GM18505 (cell line): ENCODE measurements around the gene PAQR5.

Experiments
- ATAC-seq: cut with Tn5 transposase; IDR thresholded peaks from one replicate; pipeline ENCODE4 v1.9.1; 2021; ENCODE audit not compliant: unreplicated experiment
- POLR2A ChIP-seq: IDR thresholded peaks from 4 replicates; pipeline ENCODE4 v1.6.1; 2011; ENCODE audit warnings: borderline replicate concordance; ENCODE audit not compliant: insufficient read depth, insufficient read length; ENCODE audit errors: extremely low read depth

The PAQR5 gene

DNA sequence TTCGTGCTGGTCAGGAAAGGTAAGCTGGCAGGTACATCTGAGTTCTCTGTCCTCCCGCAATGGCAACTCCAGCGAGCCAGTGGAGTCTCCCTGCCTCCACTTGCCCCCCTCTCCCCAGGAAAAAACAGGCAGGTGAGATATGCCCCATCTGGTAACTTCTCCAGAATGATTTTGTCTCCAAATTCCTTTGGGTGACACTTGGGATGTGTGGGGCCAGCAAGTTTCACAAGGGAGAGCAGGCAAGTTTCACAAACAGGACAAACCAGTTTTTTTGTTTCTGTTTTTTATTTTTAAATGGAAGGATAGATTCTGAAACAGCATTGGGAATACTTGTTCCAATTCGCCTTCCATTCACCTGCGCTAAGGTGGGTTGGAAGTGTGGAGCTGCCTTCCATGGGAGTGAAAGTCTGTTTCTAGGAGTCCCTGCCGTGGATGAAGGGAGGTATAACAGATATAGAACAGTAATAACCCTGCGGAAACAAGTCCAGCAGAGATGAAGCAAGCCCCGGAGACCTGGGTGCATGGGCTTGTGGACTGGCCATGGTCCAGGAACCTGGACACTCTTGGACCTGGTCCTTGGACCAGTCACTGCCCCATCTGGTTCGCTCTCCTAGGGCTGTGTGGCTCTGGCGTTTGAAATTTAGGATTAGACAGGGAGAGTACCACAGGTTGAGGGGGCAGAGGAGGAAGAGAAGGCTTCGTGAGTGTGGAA lies 92.5 kb downstream of the PAQR5 start:
- TF ChIP-seq POLR2A, result no peak
- no peak for ATAC-seq

DNA sequence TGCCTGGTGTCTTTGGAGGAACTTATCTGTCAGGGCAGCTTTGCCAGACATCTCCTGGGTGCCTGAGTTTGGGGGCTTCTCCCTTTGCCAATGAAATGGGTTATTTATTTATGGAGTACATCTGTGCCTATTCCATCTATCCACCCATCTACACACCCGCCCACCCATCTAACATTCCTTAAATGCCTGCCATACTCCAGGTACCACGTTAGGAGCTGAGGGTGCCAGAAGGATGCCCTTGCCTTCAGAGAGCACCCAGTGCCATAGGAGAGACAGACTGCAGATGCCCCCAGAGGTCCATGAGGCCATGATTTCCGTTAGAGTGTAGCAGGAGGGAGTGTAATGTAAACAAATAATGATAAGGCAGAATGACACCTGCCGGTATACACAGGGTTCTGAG lies 93.6 kb downstream of the PAQR5 start:
- no peak for TF ChIP-seq POLR2A
- no peak for ATAC-seq

DNA sequence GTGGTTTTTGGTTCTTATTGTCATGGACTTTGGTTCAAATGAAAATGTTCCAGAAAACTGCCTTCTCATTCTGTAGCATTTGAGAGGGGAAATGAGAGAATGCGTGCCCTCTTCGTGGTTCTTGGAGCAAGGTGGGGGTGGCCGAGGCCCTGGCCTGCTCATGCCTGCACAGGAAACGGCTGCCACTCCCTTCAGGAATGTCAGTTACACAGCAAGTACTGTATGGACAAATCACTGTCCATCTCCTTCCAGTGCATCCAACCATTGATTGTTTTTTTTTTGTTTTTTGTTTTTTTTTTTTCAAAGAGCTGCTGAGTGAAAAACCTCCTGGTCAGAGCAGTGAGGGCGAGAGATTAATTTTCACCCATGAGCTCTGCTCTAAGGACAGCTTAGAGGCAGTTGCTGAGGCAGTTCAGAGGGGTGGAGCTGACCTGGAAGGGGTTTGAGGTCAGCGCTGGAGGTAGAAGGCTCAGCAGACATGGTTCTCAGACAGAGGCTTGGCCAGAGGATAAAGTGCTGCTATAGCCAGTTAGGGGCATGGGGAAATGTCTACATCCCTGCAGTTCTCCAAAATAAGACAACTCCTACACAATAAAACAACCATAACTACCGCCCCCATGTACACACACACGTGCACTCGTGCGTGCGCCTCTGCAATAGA lies 95.2 kb downstream of the PAQR5 start:
- no peak for TF ChIP-seq POLR2A
- no peak for ATAC-seq

DNA sequence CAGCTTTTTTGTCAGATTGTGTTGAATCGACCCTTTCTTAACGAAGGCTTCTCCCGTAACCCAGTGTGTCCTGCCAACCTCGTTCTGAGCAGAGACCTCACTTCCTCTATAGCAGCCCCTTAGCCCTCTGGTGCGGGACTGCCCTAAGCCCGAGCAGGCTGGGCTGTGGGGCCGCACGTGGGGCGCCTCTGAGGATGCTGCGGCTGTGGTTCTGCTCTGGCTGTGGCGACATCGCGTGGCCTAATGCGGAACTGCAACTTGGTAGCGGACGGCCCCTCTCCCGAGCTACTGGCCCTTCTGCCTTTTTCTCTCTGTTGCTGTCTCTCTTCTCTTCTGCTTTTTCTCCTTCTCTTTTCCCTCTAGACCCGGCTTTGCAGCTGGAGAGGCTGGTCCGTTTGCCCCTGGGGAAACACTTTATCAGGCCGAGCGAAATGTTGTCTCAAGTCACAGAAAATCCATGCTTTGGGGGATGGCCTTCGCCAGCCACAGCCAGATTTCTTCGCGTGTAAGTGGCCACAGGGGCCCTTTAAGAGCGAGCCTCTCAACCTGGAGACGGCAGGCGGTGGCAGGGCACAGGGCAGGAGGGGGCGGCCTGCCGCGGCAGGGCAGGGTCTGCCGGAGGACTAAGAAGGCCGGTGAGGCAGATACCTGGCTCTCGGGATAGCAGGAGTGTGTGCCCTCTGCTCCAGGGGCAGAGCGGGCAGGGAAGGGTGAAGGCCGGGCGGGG lies 96.0 kb downstream of the PAQR5 start:
- ATAC-seq, result no peak

DNA sequence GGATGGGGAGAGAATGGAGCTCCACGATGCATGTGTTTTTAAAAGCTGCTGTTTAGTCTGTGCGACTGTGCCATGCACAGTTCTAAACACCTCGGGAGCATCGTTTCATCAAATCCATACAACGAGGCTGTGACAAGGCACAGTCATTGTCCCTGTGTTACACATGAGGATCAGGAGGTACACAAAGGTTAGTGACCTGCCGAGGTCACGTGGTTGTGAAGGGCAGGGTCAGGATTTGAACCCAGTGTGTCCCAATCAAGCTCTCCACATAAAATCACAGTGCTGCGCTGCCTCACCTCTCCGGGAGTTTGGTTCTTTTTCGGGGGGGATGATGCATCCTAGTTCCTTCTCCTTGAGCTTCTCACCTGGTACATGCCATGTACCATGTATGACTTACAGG lies 96.7 kb downstream of the PAQR5 start:
- ATAC-seq, result no peak
- no peak for TF ChIP-seq POLR2A

More for the DNA sequence above, 96.0 kb downstream of the PAQR5 start:
- TF ChIP-seq POLR2A, result no peak

DNA sequence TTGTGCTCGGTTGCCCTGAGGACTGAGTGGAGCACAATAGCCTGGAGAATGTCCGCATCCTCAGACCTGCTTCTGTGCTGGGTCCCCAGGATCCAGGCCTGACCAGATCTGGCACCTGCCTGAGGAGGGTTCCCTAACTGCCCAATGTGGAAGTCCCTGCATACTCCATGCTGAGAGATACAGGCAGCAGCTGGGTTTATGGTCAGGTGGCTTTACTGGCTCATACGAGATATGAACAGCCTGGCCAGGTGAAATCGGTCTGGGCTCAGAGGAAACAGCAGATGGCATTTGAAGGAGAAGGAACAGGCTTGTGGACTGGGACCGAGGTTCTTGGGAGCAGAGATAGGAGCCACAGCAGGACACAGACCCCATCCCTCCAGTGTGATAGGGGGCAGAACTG lies 97.3 kb downstream of the PAQR5 start:
- no peak for ATAC-seq
- TF ChIP-seq POLR2A, result no peak

DNA sequence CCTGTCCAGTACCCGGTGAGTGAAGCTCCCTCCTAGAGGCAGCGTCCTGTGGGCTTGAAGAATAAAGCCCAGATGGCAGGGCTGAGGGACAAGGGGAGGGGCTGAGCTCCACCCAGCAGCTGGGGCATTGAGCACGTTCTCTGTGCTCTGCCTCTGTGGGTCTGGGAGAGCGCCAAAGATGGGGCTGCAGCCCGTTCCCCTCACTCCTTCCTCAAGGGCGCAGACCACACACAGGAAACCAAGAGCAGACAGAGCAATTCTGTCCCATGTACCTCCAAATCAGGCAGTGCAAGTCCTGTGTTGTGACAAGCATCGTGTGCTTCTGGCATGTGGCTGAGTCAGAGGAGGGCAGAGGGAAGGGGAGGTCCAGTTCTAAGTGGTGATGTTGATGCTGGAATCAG lies 99.8 kb downstream of the PAQR5 start:
- no peak for ATAC-seq
- TF ChIP-seq POLR2A, result no peak

DNA sequence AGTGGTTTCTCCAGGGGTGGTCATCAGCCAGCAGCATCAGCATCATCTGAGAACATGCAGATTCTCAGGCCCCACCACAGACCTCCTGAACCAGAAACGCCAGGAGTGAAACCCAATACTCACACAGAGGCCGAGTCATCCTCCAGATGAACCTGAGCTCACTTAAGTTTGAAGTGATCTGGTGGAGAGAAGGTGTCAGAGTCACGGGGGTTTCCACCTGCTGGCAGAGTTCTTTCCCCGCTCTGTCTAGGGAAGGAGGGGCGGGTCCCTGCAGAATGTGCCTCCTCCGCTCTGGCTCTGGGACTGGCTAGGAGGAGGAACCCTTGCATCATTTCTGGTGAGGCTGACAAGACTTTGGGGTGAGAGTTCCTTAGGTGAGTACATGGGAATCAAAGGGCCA lies 102.1 kb downstream of the PAQR5 start:
- no peak for TF ChIP-seq POLR2A
- no peak for ATAC-seq

DNA sequence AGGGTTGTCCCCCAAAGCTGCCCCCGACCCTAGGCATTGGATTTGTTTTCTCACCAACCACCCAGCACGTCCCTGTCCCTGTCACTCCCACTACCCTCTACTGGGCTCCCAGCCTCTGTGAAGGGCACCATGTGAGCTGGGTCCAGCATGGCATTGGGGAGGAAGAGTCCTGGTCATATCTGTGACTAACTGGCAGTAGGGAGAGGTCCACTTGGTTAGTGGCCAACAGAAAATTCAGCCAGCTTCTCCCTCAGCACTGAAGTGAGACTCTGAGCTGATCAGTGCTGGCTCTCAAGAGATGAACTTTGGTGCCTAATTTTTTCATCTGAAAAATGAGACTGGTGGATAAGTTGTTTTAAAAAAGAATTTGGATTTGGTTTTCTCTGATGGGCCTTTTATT lies 104.1 kb downstream of the PAQR5 start:
- ATAC-seq, result no peak
- no peak for TF ChIP-seq POLR2A

DNA sequence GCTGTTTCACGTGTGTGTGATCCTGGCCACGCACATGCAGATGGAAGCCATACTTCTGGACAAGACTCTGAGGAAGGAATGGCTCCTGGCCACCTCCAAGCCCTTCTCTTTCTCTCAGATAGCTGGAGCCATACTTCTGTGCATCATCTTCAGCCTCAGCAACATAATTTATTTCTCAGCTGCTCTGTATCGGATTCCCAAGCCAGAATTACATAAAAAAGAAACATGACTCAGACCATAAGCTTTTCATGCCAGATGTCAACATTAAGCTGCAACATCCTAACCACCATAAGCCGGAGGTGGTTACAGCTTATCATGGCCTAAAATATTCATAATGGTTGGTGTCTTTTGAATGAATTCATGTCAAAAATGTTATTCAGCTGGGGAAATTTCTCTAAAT lies 104.9 kb downstream of the PAQR5 start:
- no peak for ATAC-seq

DNA sequence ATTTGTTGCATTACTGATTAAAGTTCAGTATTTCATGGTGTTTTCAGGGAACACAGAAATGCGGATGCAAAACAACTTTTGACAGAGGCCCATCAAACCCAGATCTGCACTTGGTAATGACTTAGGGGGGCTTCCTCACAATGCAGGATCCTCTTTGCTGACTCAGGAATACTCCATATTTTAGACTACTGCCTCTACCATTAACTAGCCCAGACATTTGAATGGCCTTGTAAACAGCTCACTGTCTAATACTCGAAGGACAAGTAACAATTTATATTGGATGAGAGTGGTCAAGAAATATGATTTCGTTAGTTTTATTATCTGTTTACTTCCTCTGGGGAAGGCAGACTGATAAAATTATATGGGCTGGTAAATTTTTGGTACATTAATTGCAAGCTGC lies 106.4 kb downstream of the PAQR5 start:
- no peak for TF ChIP-seq POLR2A
- ATAC-seq, result no peak

More for the DNA sequence above, 104.9 kb downstream of the PAQR5 start:
- TF ChIP-seq POLR2A, result no peak

DNA sequence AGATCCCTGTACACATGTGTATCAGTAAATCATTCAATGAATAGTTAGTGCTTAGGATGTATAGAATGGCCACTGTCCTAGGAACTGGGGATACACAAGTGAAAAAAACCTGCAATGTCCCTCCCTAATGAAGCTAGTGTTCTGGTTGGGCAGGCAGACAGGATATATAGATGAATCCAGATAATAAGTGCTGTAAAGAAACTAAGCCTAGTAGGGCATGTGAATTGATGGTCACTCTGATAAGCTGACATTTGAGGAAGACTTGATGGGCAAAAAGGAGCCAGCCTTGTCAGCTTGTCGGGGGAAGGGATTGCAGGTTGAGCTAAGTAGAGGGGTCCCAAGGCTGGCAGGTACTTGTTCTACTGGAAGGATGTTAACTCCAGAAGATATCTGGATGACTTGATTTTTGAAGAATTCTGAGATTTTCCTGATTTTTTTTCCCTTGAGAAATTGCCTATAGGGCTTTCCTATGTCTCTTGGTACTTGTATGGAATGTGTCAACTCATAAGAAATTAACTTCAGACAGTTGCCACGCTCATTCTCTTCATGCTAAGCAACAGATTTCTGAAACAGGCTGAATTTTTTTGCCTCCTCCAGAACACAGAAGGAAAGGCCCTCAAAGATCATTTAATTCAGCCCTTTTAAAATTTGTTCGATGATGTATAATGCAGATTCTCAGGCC lies 109.1 kb downstream of the PAQR5 start:
- no peak for ATAC-seq

DNA sequence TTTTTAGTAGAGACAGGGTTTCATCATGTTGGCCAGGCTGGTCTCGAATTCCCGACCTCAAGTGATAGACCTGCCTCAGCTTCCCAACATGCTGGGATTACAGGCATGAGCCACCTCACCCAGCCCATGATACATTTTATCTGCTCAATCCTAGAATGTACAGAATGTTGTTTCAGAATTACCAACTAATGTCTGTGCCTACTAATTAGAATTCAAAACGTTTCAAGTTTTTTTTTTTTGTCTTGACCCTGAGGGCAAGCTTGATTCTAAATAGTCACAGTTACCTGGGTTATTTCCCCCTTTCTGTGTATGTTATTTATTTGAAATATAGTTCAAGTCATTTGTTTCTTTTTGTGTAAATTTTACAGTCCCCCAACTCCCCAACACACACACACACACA lies 110.1 kb downstream of the PAQR5 start:
- ATAC-seq, result no peak
- TF ChIP-seq POLR2A, result no peak

More for the DNA sequence above, 109.1 kb downstream of the PAQR5 start:
- TF ChIP-seq POLR2A, result no peak
